ENCODE data around the gene NPDC1.

The NPDC1 gene

DNA sequence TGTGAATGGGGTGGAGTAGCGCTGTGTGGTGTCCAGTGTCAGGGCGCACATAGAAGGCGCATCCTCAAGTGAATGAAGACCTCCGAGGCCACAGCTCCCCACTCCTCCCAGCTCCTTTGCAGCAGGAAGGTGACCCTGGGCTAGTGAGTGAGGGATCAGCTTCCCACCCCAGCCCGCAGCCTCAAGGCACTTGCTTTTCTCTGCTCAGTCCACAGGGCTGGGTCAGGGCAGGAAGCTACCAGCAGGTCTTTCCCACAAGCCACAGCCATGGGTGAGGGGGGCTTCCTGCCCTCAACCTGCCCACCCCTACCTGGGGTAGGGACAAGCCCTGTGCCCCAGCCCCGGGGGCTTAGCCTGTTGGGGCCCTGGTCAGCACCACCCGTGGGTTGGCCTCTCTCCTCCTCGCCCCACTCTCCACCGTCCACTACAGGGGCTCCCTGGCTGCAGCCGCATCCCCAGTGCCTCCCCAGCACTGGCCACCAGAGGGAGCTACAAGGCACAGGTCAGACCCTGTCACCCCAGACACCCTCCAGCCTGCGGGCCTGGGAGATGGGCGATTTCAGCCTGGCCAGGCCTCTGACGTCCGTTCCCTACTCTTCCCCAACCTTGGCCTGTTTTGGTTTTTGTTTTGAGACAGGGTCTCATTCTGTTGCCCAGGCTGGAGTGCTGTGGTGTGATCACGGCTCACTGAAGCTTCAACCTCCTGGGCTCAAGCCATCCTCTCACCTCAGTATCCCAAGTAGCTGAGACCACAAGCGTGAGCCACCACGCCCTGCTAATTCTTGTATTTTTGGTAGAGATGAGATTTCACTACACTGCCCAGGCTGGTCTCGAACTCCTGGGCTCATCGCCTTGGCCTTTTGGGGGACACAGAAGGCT is 16.7 kb downstream of the NPDC1 start:
- in situ Hi-C loops (cut with HindIII; ENCODE audit: low pct_unique_long_range_greater_than_20kb, low sequenced_read_pairs), result no loop called here
- DNase-seq (ENCODE audit: low read depth in 1 of 2, low spot score in 1 of 2), result peak; percentile 55 to 75
- TF ChIP-seq JUND (IDR thresholded peaks at IDR 0.05; ENCODE audit: low read depth), result no peak

DNA sequence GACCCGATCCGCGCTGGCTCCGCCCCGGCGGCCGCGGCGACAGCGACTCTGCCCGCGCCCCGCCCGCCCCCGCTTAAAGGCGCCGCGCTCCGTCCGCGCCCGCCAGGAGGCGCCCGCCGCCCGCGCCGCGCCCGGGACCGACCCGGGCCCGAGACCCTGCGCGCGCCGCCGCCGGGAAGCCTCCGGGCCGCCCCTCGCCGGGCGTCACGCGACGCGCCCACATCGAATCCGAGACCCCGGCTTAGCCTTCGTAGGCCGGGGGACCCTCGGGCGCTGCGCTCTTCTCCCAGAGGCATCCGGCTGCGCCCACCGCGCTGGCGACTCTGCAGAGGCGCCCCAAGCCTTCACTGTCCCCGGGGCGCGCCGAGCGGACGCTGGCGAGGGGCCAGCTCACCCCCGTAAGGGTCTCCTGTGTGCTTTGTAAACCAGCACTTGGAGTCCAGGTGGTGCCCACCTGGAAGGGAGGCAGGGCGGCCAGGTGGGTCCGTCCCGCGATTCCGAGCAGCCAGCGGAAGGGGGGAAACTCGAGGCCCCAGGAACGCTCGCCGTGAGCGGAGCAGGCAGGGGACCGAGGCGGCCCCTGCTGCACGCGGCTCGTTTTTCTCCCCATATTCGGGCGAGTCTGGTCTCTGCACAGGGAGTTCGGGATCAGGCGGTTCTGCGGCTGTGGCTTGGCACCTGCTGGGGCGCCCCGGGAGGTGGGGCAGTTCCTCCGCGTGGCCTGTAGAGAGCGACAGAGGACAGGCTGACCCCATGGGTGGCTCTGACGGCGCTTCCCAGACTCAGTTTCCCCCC is 17.5 kb downstream of the NPDC1 start:
- in situ Hi-C loops (cut with HindIII; ENCODE audit: low pct_unique_long_range_greater_than_20kb, low sequenced_read_pairs), result no loop called here
- DNase-seq (ENCODE audit: low read depth in 1 of 2, low spot score in 1 of 2), result peak in 1 of 2 experiments; percentile 90

DNA sequence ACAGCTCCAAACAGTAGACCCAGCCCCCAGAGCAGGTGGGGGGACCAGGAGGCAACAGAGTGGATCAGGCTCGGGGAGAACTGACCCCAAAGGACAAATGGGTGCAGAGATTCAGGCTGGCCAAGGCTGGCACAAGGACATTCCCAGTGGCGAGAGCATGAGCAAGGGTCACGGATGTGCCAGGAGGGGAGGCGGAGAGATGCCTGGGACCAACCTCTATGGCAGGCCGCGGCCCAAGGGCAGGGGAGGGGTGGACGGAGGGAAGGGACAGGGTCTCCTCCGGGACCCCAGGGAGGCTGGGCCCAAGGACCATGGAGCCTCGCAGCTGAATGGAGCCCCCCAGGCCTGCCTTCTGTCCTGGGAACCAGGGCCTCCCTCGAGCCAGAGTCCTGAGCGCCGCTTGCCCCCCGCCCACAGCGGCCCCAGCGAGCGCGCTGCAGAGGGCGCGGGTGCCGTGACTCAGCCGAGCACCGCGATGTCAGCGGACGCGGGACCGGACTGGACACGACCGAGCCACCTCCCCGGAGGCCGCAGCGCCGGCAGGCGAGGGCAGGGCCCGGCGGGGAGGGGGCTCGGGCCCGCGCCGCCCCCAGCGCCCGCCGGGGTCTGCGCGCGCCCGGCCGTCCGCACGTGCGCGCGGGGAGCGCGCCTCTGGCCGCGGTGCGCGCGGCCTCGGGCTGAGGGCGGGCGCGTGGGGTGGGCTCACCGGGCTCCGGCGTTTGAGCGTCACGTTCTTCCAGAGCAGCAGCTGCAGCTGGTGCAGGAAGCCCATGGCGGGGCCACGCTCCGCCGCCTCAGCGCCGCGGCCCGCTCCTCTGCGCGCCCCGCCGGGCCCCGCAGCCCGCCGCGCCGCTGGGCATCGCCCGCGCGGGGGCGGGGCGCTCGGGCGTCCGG is 18.4 kb downstream of the NPDC1 start, which contains the start of gene ABCA2:
ABCA2 (minus strand) TSS at position 869 of the 894 bp plus-strand sequence; CDS start at position 772, 97 bp downstream.
- no peak for TF ChIP-seq JUND (IDR thresholded peaks at IDR 0.05; ENCODE audit: low read depth)
- peak in 1 of 2 experiments; percentile 39 for DNase-seq (ENCODE audit: low read depth in 1 of 2, low spot score in 1 of 2)

More for the DNA sequence above, 17.5 kb downstream of the NPDC1 start:
- TF ChIP-seq JUND (IDR thresholded peaks at IDR 0.05; ENCODE audit: low read depth), result no peak

DNA sequence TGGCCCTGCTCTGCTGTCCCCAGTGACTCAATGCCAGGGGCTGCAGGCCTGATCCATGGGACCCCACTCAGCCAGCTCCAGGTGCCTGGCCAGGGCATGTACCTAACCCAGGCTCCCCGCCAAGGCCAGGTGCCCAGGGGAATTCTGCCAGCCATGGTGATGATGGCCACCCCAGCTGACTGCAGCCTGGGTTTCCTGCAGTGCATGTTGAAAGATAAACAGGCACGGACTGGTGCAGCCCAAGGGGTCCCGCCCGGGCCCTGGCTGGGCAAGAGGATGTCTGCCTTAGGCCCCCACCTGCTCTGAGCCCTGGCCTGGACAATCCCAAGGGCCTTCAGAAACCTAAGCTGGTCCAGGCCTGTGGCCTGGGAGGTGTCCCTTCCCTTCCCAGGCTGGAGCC is 19.1 kb downstream of the NPDC1 start:
- in situ Hi-C loops (cut with HindIII; ENCODE audit: low pct_unique_long_range_greater_than_20kb, low sequenced_read_pairs), result no loop called here
- TF ChIP-seq JUND (IDR thresholded peaks at IDR 0.05; ENCODE audit: low read depth), result no peak
- DNase-seq (ENCODE audit: low read depth in 1 of 2, low spot score in 1 of 2), result no peak

More for the DNA sequence above, 18.4 kb downstream of the NPDC1 start, which contains the start of gene ABCA2:
- in situ Hi-C loops (cut with HindIII; ENCODE audit: low pct_unique_long_range_greater_than_20kb, low sequenced_read_pairs), result no loop called here

DNA sequence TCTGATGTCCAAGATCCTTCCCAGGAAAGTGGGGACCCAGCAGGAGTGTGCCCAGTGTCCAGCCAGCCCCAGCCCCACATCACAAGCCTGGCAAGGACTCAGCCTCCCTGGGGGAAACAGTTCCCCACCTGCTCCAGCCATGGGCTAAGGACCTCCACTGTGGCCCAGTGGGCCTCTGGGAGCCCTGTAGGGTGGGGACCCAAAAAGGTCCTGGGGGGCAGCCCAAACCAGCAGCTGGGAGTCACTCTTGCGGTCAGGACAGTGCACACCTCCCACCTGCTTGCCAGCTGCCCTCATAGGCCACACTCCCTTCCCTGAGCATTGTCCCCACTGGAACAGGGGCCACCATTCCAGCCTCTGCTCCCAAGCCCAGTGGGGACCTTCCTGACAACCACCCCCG is 19.6 kb downstream of the NPDC1 start:
- DNase-seq (ENCODE audit: low read depth in 1 of 2, low spot score in 1 of 2), result no peak
- TF ChIP-seq JUND (IDR thresholded peaks at IDR 0.05; ENCODE audit: low read depth), result no peak
- in situ Hi-C loops (cut with HindIII; ENCODE audit: low pct_unique_long_range_greater_than_20kb, low sequenced_read_pairs), result no loop called here

DNA sequence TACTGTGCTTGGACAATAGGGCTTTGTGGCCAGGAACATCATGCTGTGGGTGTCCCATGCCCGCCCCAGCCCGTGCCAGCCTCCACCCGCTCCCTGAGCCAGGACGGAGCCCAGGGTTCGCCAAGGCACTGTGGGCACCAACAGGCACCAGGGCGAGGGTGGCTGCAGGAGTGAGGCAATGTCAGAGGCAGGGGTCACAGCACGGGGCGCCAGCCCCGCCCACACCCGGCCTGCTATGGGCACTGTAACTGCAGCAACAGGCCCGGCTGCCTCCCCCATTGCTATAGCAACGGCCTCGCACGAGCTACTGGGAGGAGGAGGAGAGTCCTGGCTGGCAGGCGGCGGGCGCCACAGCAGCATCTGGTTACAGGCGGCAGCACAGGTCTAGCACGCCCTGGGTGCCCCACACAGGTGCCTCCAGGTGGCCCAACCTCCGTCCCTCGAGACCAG is 20.4 kb downstream of the NPDC1 start:
- in situ Hi-C loops (cut with HindIII; ENCODE audit: low pct_unique_long_range_greater_than_20kb, low sequenced_read_pairs), result no loop called here
- TF ChIP-seq JUND (IDR thresholded peaks at IDR 0.05; ENCODE audit: low read depth), result no peak
- DNase-seq (ENCODE audit: low read depth in 1 of 2, low spot score in 1 of 2), result peak; percentile 86 to 98

DNA sequence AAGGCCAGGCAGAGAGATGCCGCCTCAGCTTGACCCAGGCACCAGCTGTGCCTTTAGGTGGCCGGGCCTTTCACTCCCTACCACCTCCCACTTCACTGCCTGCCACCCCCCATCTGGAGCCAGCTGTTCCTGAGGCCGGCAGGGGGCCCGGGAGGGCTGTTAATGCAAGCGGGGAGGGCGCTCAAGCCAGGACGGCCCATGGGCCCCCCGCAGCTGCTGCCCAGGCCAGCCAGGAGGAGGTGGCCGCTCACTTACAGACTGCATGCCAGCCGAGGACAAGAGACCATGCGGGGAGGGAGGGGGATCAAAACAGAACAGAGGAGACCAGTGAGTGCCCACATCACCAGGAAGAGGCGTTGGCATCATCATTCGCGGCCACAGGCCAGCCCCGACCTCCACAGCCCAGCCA is 22.4 kb downstream of the NPDC1 start:
- DNase-seq (ENCODE audit: low read depth in 1 of 2, low spot score in 1 of 2), result no peak
- no peak for TF ChIP-seq JUND (IDR thresholded peaks at IDR 0.05; ENCODE audit: low read depth)
- in situ Hi-C loops (cut with HindIII; ENCODE audit: low pct_unique_long_range_greater_than_20kb, low sequenced_read_pairs), result no loop called here

DNA sequence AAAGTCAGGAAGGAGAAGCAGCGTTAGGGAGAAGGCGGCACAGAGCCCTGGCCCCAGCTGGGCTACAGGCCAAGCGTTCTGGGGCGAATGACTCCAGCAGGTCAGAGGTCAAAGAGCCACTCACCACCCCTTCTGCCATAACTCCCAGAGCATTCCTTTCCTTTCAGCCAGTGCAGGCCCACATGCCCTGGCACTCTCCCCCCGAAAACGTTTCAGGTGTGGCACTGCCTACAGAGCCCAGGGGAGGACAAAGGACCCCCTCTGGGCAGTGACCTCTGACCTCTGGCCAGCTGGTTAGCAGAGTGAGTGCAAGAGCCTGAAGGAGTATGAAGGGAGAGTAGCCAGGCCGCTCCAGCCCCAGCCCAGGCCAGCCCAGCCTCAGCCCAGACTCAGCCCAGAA is 22.8 kb downstream of the NPDC1 start:
- no peak for DNase-seq (ENCODE audit: low read depth in 1 of 2, low spot score in 1 of 2)
- in situ Hi-C loops (cut with HindIII; ENCODE audit: low pct_unique_long_range_greater_than_20kb, low sequenced_read_pairs), result no loop called here
- no peak for TF ChIP-seq JUND (IDR thresholded peaks at IDR 0.05; ENCODE audit: low read depth)

DNA sequence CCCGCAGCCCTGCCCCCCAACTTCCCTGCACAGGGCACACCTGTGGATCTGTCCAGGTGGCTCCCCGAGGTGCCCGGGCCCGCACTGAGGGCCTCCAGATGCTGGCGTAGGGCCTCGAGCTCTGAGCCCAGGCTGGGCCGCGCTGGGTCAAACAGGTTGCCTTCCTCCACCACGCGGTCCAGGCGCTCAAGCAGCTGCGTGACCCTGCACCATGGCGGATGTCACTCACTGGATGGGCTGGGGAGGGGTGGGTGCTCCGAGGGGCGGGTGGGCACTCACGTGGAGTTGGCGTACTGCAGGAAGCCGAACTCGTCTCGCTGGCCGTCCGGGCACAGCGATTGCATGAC is 23.3 kb downstream of the NPDC1 start:
- in situ Hi-C loops (cut with HindIII; ENCODE audit: low pct_unique_long_range_greater_than_20kb, low sequenced_read_pairs), result no loop called here
- no peak for TF ChIP-seq JUND (IDR thresholded peaks at IDR 0.05; ENCODE audit: low read depth)
- no peak for DNase-seq (ENCODE audit: low read depth in 1 of 2, low spot score in 1 of 2)

DNA sequence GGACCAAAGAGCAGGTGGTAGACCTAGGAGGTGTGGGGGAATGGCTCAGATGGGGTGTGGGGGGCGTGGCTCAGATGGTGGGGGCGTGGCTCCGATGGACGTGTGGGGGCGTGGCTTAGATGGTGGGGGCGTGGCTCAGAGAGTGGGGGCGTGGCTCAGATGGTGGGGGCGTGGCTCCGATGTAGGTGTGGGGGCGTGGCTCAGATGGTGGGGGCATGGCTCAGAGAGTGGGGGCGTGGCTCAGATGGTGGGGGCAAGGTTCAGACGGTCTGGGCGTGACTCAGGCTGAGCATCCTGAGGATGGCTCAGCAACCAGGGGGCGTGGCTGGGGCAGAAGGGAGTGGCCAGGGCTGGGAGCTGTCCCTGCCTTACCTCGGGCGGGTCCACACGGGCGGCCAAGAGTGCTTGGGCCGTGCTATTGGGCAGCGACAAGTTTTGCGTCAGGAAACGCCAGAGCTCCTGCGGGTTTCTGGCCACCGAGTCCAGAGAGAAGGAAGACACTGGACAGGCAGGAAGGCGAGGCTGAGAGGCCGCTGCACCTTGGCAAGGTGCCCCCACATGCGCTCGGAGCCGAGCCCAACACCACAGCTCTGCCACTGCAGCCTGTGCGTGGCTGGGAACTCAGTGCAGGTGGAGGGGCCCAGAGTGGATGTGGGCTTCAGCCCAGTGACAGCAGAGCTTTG is 23.9 kb downstream of the NPDC1 start:
- peak; percentile 94 to 100 for DNase-seq (ENCODE audit: low read depth in 1 of 2, low spot score in 1 of 2)
- in situ Hi-C loops (cut with HindIII; ENCODE audit: low pct_unique_long_range_greater_than_20kb, low sequenced_read_pairs), result no loop called here
- no peak for TF ChIP-seq JUND (IDR thresholded peaks at IDR 0.05; ENCODE audit: low read depth)

DNA sequence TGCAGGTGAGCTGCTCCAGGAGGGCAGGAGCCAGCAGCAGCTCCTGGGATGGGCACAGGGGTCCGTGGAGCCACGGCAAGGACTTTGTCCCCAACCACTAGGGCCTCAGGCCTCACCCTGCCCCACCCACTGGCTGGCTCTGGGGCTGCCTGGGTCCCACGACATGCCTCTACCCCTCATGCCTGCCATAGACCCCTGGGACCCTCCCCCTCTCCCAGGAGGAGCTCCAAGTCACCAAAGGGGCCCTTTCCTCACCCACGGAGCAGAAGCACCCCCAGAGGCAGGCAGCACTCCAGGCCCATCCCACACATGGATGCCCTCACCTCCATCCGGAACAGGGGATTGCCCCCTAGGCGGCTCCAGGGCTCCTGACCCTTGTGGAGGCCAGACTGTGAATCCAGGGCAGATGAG is 24.4 kb downstream of the NPDC1 start:
- in situ Hi-C loops (cut with HindIII; ENCODE audit: low pct_unique_long_range_greater_than_20kb, low sequenced_read_pairs), result no loop called here
- TF ChIP-seq JUND (IDR thresholded peaks at IDR 0.05; ENCODE audit: low read depth), result no peak
- DNase-seq (ENCODE audit: low read depth in 1 of 2, low spot score in 1 of 2), result no peak
